GM10248 (cell line): ENCODE measurements around the gene STARD7.
A peak's percentile ranks its signal among the peaks of the same experiment; 100 is the strongest.

ENCODE experiments used
- CTCF ChIA-PET: fragments of 300-600 bp; sonication (Branson Sonifier 250); formaldehyde crosslinking; extraction: SDS; loops from one replicate; lab custom pipeline; 2021; ENCODE audit warnings: antibody characterized with exemption; lab: Yijun Ruan, JAX
- POLR2A ChIA-PET: fragments of 350-650 bp; sonication (Branson Sonifier 250); formaldehyde crosslinking; extraction: SDS; loops from one replicate; lab custom pipeline; 2020; ENCODE audit warnings: antibody characterized with exemption; lab: Yijun Ruan, JAX
- DNase-seq: peaks from one replicate; pipeline ENCODE4 v3.0.0; 2012; ENCODE audit errors: extremely low spot score
- TF ChIP-seq, protein P1 (sequence below): IDR thresholded peaks from 2 replicates; pipeline ENCODE4 v1.5.1; 2012; ENCODE audit warnings: mild to moderate bottlenecking, low read depth; ENCODE audit errors: extremely low read depth, missing control alignments, control extremely low read depth

Gene STARD7

DNA sequence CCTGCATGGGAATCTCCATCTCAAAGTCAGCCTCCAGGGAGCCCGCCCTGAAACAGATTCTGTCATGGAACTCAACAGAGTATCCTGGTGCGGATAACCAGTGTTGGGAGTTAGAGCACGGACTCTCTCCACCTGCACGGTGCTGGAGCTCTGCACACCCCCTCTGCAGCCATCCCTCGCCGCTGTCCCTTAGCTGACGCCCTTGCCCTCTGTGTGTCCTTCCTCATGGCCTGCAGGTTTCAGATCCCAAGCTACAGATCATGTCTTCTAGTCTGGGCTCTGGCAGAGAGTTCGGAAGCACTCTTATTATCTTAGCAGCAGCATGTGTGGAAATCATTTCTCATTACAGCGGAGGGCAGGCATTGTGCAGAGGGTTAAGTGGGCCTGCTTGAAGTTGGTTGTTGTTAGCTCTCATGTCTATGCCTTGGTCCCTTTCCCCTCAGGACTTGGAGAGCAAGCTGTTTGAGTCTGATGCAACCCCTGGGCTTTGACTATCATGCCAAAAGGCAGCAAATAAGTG is 31.2 kb upstream of the STARD7 start:
- DNase-seq: no peak
- POLR2A ChIA-PET: no interaction called here
- CTCF ChIA-PET: interaction anchor here (0.7 to 4.2 kb wide), 9 partner anchors 9 to 217 kb away, joined by 3 to 13 read pairs (median 7); partner anchors contain the start of gene STARD7
- TF ChIP-seq, protein P1, sequence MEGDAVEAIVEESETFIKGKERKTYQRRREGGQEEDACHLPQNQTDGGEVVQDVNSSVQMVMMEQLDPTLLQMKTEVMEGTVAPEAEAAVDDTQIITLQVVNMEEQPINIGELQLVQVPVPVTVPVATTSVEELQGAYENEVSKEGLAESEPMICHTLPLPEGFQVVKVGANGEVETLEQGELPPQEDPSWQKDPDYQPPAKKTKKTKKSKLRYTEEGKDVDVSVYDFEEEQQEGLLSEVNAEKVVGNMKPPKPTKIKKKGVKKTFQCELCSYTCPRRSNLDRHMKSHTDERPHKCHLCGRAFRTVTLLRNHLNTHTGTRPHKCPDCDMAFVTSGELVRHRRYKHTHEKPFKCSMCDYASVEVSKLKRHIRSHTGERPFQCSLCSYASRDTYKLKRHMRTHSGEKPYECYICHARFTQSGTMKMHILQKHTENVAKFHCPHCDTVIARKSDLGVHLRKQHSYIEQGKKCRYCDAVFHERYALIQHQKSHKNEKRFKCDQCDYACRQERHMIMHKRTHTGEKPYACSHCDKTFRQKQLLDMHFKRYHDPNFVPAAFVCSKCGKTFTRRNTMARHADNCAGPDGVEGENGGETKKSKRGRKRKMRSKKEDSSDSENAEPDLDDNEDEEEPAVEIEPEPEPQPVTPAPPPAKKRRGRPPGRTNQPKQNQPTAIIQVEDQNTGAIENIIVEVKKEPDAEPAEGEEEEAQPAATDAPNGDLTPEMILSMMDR: no peak

DNA sequence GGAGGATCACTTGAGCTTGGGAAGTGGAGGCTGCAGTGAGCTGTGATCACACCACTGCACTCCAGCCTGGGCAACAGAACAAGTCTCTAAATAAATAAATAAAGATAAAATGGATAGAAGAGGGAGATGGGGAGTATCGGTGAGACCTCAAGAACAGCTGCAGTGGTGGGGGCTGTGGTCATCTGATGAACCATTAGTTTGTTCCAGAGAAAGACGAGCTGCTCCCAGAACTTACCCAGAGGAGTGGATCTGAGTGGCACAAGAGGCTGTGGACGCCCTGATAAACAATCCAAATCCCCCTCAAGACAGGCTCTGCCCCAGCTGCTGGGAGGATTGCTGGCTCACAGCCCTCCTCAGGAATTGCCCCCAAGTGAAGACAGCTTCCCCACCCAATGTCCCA is 30.5 kb upstream of the STARD7 start:
- TF ChIP-seq, protein P1: no peak

DNA sequence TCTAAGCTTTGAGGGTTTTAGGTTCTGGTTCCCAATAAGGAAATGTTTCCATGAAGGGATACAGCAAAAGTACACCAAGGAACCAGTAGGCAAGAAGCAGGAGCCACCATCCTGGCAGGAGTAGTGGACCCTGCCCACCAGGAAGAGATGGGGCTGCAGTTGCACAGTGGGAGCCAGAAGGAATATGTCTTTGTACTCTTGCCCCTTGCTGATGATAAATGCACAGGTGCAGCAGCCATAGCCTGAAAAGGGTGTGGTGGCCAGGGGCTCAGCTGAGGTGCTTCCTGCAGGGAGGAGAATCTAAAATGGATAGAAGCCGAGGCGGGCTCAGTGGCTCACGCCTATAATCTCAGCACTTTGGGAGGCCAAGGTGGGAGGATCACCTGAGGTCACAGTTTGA is 29.6 kb upstream of the STARD7 start:
- ChIA-PET POLR2A (no interaction called here), CTCF (interaction anchor here (1.2 to 4.2 kb wide), 3 partner anchors 30 to 63 kb away, joined by 4 to 13 read pairs (median 5); partner anchors contain the start of gene STARD7)
- TF ChIP-seq, protein P1: no peak
- no peak for DNase-seq

More for the DNA sequence above, 30.5 kb upstream of the STARD7 start:
- no peak for DNase-seq
- POLR2A ChIA-PET: interaction anchor here (0.7 kb wide), 1 partner anchor 31 kb away, joined by 4 read pairs; the partner anchor contains the start of gene STARD7
- CTCF ChIA-PET: interaction anchor here (0.7 to 4.2 kb wide), 6 partner anchors 8 to 96 kb away, joined by 3 to 13 read pairs (median 7); partner anchors contain the start of gene STARD7

DNA sequence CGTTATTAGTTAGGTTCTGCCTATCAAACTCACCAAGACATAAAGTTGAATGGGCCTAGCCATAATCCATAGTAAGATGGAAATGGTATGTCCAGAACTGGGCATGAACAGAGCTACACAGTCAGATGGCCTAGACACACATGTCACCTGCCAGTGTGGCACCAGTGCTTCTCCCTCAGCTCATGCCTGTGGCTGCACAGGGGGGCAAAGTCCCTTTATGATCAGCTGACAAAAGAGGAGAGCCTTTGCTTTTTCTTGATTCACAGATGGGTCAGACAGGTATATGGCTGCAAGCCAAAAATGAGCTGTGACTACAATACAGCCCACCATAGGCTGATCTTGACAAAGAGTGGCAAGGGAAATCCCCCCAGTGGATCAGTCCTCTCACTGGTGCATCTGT is 28.3 kb upstream of the STARD7 start:
- ChIA-PET POLR2A (no interaction called here), CTCF (interaction anchor here (0.9 to 4.2 kb wide), 9 partner anchors 10 to 98 kb away, joined by 3 to 13 read pairs (median 4); partner anchors contain the start of genes ASTL and STARD7)
- DNase-seq: no peak
- TF ChIP-seq, protein P1: no peak

DNA sequence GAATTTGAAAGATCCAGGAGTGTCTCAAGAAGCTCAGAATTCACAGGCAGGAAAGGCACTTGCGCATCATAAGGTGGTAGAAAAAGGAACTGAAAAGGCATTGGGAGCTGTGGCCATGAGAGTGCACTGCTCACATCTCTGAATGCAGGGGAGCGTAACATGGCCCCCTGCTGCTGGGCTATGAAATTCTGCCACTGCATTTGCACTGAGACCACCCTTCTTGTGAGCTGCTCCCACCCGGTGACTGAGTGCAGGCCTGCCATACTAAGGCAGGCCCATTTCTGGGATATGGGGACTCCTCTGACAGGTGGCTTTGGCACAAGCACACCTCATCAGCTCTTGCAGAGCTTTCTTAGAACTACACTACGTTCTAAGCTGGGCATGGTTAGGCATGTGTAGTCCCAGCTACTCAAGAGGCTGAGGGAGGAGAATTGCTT is 25.3 kb upstream of the STARD7 start:
- CTCF ChIA-PET: interaction anchor here (0.9 to 4.0 kb wide), 19 partner anchors 9 to 275 kb away, joined by 3 to 25 read pairs (median 7); partner anchors contain the start of genes ASTL and STARD7
- peak; percentile 70 for DNase-seq
- POLR2A ChIA-PET: interaction anchor here (0.5 to 1.8 kb wide), 4 partner anchors 9 to 95 kb away, joined by 3 to 7 read pairs (median 4); partner anchors contain the start of gene STARD7
- TF ChIP-seq, protein P1: peak; percentile 45

DNA sequence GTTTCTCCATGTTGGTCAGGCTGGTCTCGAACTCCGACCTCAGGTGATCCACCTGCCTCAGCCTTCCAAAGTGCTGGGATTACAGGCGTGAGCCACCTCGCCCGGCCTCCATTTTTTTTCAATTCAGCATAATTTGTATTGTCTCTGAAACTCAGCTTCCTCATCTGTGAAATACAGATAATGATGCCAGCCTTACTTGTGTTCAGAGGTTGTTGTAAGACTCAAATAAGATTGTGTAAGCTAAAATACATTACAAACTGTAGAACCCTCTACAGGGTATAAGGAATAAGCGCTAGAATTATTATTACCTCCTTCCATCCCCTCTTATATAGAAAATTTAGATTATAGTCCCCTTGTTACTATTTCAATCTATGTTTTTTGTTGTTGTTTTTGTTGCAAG is 24.8 kb upstream of the STARD7 start:
- POLR2A ChIA-PET: interaction anchor here (0.5 to 1.8 kb wide), 4 partner anchors 9 to 94 kb away, joined by 3 to 7 read pairs (median 4); partner anchors contain the start of gene STARD7
- CTCF ChIA-PET: interaction anchor here (1.0 to 4.0 kb wide), 17 partner anchors 9 to 276 kb away, joined by 3 to 25 read pairs (median 9); partner anchors contain the start of genes ASTL and STARD7
- TF ChIP-seq, protein P1: no peak
- no peak for DNase-seq
